CD4-positive, alpha-beta T cell (primary cell): ENCODE measurements around the gene PLCB3. TPM values are rescaled to one million over a fixed set of nuclear protein-coding genes. Genes with fewer than 3 reads are reported as not detected.

ENCODE experiments used
- ATAC-seq: fragments of 200-7000 bp; cut with Tn5 transposase; one replicate; pipeline ENCODE4 v1.10.0; 2022; ENCODE audit warnings: mild to moderate bottlenecking; ENCODE audit not compliant: poor library complexity
- CTCF ChIA-PET: fragments of 350-600 bp; sonication (Branson Sonifier 250); formaldehyde crosslinking; loops from one replicate; lab custom pipeline; 2021; ENCODE audit warnings: antibody characterized with exemption, inconsistent platforms; lab: Charles Lee
- POLR2A ChIA-PET: fragments of 350-600 bp; sonication (Branson Sonifier 250); formaldehyde crosslinking; loops from one replicate; lab custom pipeline; 2021; ENCODE audit warnings: antibody characterized with exemption, inconsistent platforms; lab: Charles Lee
- DNase-seq, 14 experiments: peaks; one replicate each; pipeline ENCODE4 v3.0.0-alpha.2; 2013 to 2020; ENCODE audit warnings: mixed read lengths in 2 of 14
- H3K27ac ChIP-seq, 2 donors: one replicate each; pipeline versions ENCODE4 v1.5.1 to v1.7.0; 2013; ENCODE audit warnings: low read length in 2 of 2, low read depth in 1 of 2, mild to moderate bottlenecking in 1 of 2
- H3K27me3 ChIP-seq, 2 experiments: 1 replicate in 1 of 2; 2 replicates in 1 of 2; pipeline versions ENCODE4 v1.6.1 to v1.7.0; 2013; ENCODE audit warnings: low read length in 2 of 2, control low read depth in 1 of 2, mild to moderate bottlenecking in 1 of 2, moderate library complexity in 1 of 2; ENCODE audit not compliant: insufficient read depth in 2 of 2, control insufficient read depth in 1 of 2
- H3K36me3 ChIP-seq: one replicate; pipeline ENCODE4 v1.6.1; 2013; ENCODE audit warnings: low read length, control low read depth; ENCODE audit not compliant: insufficient read depth
- H3K4me1 ChIP-seq: one replicate; pipeline ENCODE4 v1.6.1; 2013; ENCODE audit warnings: low read length, control low read depth; ENCODE audit not compliant: insufficient read depth
- H3K4me3 ChIP-seq: one replicate; pipeline ENCODE4 v1.5.1; 2013; ENCODE audit warnings: mild to moderate bottlenecking, low read length, moderate library complexity
- H3K9me3 ChIP-seq, 2 experiments: 1 replicate in 1 of 2; 2 replicates in 1 of 2; pipeline versions ENCODE4 v1.6.1 to v1.7.0; 2013; ENCODE audit warnings: low read length in 2 of 2, mild to moderate bottlenecking in 2 of 2, control low read depth in 1 of 2, moderate library complexity in 1 of 2; ENCODE audit not compliant: control insufficient read depth in 1 of 2, insufficient read depth in 1 of 2
- H3K27ac Mint-ChIP-seq: one replicate; pipeline ENCODE4 v1.8.0; 2020; ENCODE audit warnings: mixed read lengths
- H3K27me3 Mint-ChIP-seq: one replicate; pipeline ENCODE4 v1.8.0; 2021; ENCODE audit warnings: mixed read lengths
- H3K36me3 Mint-ChIP-seq: one replicate; pipeline ENCODE4 v1.8.0; 2021; ENCODE audit warnings: low read depth, mixed read lengths
- H3K4me1 Mint-ChIP-seq: one replicate; pipeline ENCODE4 v1.8.0; 2021; ENCODE audit warnings: low read depth, mixed read lengths
- H3K4me3 Mint-ChIP-seq: one replicate; pipeline ENCODE4 v1.8.0; 2020; ENCODE audit warnings: mild to moderate bottlenecking, mixed read lengths
- H3K9me3 Mint-ChIP-seq: one replicate; pipeline ENCODE4 v1.8.0; 2020; ENCODE audit warnings: mixed read lengths
- CTCF ChIP-seq: fragments of 200-600 bp; IDR thresholded peaks from one replicate; pipeline ENCODE4 v1.8.0; 2022; ENCODE audit warnings: antibody characterized with exemption, mild to moderate bottlenecking
- intact Hi-C, 2 experiments: fragments of 100-400 bp; cut with DNase I in 1 of 2; cut with micrococcal nuclease in 1 of 2; formaldehyde crosslinking; loops; one replicate each; pipeline versions ENCODE4 v1.15.1 to v1.9.0; 2023 to 2025; cut with DNase I, micrococcal nuclease
- total RNA-seq, 174 experiments: library from RNA in 2 of 174; stranded (reverse) in 2 of 174; gene quantifications; one replicate each; pipeline ENCODE4 v1.2.3 and lab custom pipeline; 2021 to 2026

Gene PLCB3
- total RNA-seq, 2 experiments from 2014 or later: 2.5 to 2.7 TPM

- POLR2A ChIA-PET: interaction anchor here (0.8 to 1.1 kb wide), 2 partner anchors 13 to 14 kb away, joined by 3 read pairs; partner anchors contain the start of gene FERMT3
- H3K9me3 Mint-ChIP-seq: no peaks in the 10 kb centered on the region
These were observed 30.5 kb upstream of the PLCB3 start for GRCh38 chr11:64220798-64221197.

GRCh38 chr11:64222651-64223000 lies 28.7 kb upstream of the PLCB3 start:
- ATAC-seq: no peak
- CTCF ChIA-PET: no interaction called here
- H3K27ac Mint-ChIP-seq: no peak overlapping the region
- H3K9me3 Mint-ChIP-seq: no peaks in the 10 kb centered on the region
- H3K36me3 Mint-ChIP-seq: peaks cover 19% of the 10 kb centered on the region
- TF ChIP-seq CTCF: no peak
- no peak overlapping the region for H3K27ac ChIP-seq
- no peaks in the 10 kb centered on the region for H3K9me3 ChIP-seq
- DNase-seq: no peak
- peaks cover 24% of the 10 kb centered on the region for H3K4me1 Mint-ChIP-seq
- H3K4me3 ChIP-seq: no peak overlapping the region
- POLR2A ChIA-PET: interaction anchor here (6.3 kb wide), 1 partner anchor 16 kb away, joined by 116 read pairs; the partner anchor contains the start of gene FERMT3
- H3K27me3 Mint-ChIP-seq: no peaks in the 10 kb centered on the region
- H3K4me1 ChIP-seq: peaks cover 34% of the 10 kb centered on the region
- no peaks in the 10 kb centered on the region for H3K27me3 ChIP-seq
- intact Hi-C loops: no loop called here
- H3K4me3 Mint-ChIP-seq: no peak overlapping the region
- peaks cover 51% of the 10 kb centered on the region for H3K36me3 ChIP-seq

More at GRCh38 chr11:64220798-64221197, 30.5 kb upstream of the PLCB3 start:
- Mint-ChIP-seq H3K4me1 (peaks cover 13% of the 10 kb centered on the region), H3K27me3 (no peaks in the 10 kb centered on the region), H3K27ac (no peak overlapping the region), H3K4me3 (no peak overlapping the region), H3K36me3 (peaks cover 26% of the 10 kb centered on the region)
- H3K27ac ChIP-seq: no peak overlapping the region
- DNase-seq: no peak
- H3K36me3 ChIP-seq: peaks cover 58% of the 10 kb centered on the region
- H3K9me3 ChIP-seq: no peaks in the 10 kb centered on the region
- intact Hi-C loops: no loop called here
- peaks cover 17% of the 10 kb centered on the region for H3K4me1 ChIP-seq
- ATAC-seq: no peak
- no peak overlapping the region for H3K4me3 ChIP-seq
- no peaks in the 10 kb centered on the region for H3K27me3 ChIP-seq
- no peak for TF ChIP-seq CTCF
- CTCF ChIA-PET: no interaction called here

GRCh38 chr11:64223001-64223651 lies 28.2 kb upstream of the PLCB3 start:
- Mint-ChIP-seq H3K4me1 (peaks cover 25% of the 10 kb centered on the region), H3K27ac (no peak overlapping the region), H3K4me3 (no peak overlapping the region), H3K36me3 (peaks cover 19% of the 10 kb centered on the region), H3K27me3 (no peaks in the 10 kb centered on the region), H3K9me3 (no peaks in the 10 kb centered on the region)
- Histone ChIP-seq H3K4me3 (no peak overlapping the region), H3K27ac (no peak overlapping the region), H3K27me3 (no peaks in the 10 kb centered on the region), H3K4me1 (peaks cover 38% of the 10 kb centered on the region), H3K36me3 (peaks cover 49% of the 10 kb centered on the region), H3K9me3 (no peaks in the 10 kb centered on the region)
- ChIA-PET CTCF (interaction anchor here (1.2 kb wide), 2 partner anchors 13 to 29 kb away, joined by 3 to 5 read pairs; no protein-coding TSS in a partner anchor), POLR2A (interaction anchor here (1.0 to 6.3 kb wide), 5 partner anchors 11 to 94 kb away, joined by 3 to 116 read pairs (median 5); partner anchors contain the start of genes FERMT3 and TRMT112)
- intact Hi-C loops: no loop called here
- ATAC-seq (no peak), DNase-seq (no peak)
- no peak for TF ChIP-seq CTCF
